Rectal smooth muscle tissue (tissue), 1 donor: ENCODE measurements around the gene ZBTB44.
"Not testable (repeated sequence)": the region's sequence is repeated elsewhere in the genome, so short reads cannot be mapped to it uniquely, and the experiment has no call there.

Experiments
- H3K27ac ChIP-seq: one replicate; pipeline ENCODE4 v1.7.0; 2013; ENCODE audit warnings: low read depth, low read length, inconsistent platforms
- H3K27me3 ChIP-seq: one replicate; pipeline ENCODE4 v1.7.0; 2013; ENCODE audit warnings: low read length; ENCODE audit not compliant: control insufficient read depth, insufficient read depth
- H3K36me3 ChIP-seq: one replicate; pipeline ENCODE4 v1.7.0; 2013; ENCODE audit warnings: low read length; ENCODE audit not compliant: control insufficient read depth, insufficient read depth
- H3K4me1 ChIP-seq: one replicate; pipeline ENCODE4 v1.7.0; 2013; ENCODE audit warnings: low read length; ENCODE audit not compliant: control insufficient read depth, insufficient read depth
- H3K4me3 ChIP-seq: one replicate; pipeline ENCODE4 v1.7.0; 2013; ENCODE audit warnings: low read length
- H3K9ac ChIP-seq: one replicate; pipeline ENCODE4 v1.7.0; 2013; ENCODE audit warnings: low read length

ZBTB44 gene

GRCh38 chr11:130304651-130305050 lies 10.1 kb downstream of the ZBTB44 start:
- Histone ChIP-seq H3K27ac (no peak overlapping the region), H3K4me3 (no peak overlapping the region), H3K4me1 (peaks cover 3% of the 10 kb centered on the region), H3K36me3 (no peaks in the 10 kb centered on the region), H3K27me3 (no peaks in the 10 kb centered on the region), H3K9ac (no peak overlapping the region)

- H3K27me3 ChIP-seq: no peaks in the 10 kb centered on the region
Measured at GRCh38 chr11:130301002-130301401, 13.7 kb downstream of the ZBTB44 start.

GRCh38 chr11:130300567-130300966 lies 14.2 kb downstream of the ZBTB44 start:
- no peak overlapping the region for H3K27ac ChIP-seq
- H3K9ac ChIP-seq: no peak overlapping the region

More at GRCh38 chr11:130301002-130301401, 13.7 kb downstream of the ZBTB44 start:
- no peaks in the 10 kb centered on the region for H3K36me3 ChIP-seq
- peaks cover 3% of the 10 kb centered on the region for H3K4me1 ChIP-seq
- H3K9ac ChIP-seq: no peak overlapping the region
- H3K4me3 ChIP-seq: no peak overlapping the region
- no peak overlapping the region for H3K27ac ChIP-seq

DNA sequence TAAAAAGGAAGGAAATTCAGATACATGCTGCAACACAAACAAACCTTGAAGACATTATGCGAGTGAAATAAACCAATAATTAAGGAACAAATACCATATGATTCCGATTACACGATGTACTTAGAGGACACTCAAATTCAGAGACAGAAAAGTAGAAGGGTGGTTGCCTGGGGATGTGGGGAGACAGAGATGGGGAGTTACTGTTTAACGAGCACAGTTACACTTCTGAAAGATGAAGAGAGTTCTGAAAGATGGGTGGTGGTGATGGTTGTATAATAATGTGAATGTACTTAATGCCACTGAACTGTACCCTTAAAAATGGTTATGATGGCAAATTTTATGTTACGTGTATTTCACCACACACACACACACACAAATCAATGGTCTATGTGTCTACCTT lies 14.7 kb downstream of the ZBTB44 start:
- Histone ChIP-seq H3K27ac (no peak overlapping the region), H3K36me3 (no peaks in the 10 kb centered on the region), H3K4me1 (peaks cover 3% of the 10 kb centered on the region), H3K27me3 (no peaks in the 10 kb centered on the region), H3K4me3 (no peak overlapping the region), H3K9ac (no peak overlapping the region)

More at GRCh38 chr11:130300567-130300966, 14.2 kb downstream of the ZBTB44 start:
- H3K4me3 ChIP-seq: no peak overlapping the region
- H3K4me1 ChIP-seq: peaks cover 3% of the 10 kb centered on the region
- no peaks in the 10 kb centered on the region for H3K27me3 ChIP-seq
- no peaks in the 10 kb centered on the region for H3K36me3 ChIP-seq

DNA sequence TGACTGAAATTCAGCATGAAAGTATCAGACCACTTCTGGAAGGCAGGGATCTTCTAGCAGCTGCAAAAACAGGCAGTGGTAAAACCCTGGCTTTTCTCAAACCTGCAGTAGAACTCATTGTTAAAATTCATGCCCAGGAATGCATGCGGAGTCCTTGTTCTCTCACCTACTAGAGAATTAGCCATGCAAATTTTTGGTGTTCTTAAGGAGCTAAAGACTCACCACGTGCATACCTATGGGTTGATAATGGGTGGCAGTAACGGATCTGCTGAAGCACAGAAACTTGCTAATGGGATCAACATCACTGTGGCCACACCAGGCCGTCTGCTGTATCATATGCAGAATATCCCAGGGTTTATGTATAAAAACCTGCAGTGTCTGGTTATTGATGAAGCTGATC lies 19.1 kb downstream of the ZBTB44 start:
- Histone ChIP-seq H3K9ac (no peak overlapping the region), H3K27me3 (no peaks in the 10 kb centered on the region), H3K27ac (no peak overlapping the region), H3K4me3 (no peak overlapping the region), H3K4me1 (no peaks in the 10 kb centered on the region), H3K36me3 (no peaks in the 10 kb centered on the region)

DNA sequence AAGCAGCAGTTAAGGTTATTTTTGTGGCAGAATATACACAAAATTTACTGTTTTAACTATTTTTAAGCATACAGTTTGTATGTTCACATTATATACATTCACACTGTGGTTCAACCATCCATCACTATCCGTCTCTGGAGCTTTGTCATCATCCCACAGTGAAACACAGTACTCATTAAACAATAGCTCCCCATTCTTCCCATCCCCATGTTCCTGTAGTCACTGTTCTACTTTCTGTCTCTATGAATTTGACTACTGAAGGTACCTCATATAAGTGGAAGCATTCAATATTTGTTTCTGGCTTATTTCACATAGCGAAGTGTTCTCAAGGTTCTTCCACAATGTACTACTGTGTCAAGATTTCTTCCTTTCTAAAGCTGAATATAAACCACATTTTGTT lies 32.6 kb downstream of the ZBTB44 start:
- no peak overlapping the region for H3K27ac ChIP-seq
- no peak overlapping the region for H3K9ac ChIP-seq
- no peaks in the 10 kb centered on the region for H3K36me3 ChIP-seq
- no peaks in the 10 kb centered on the region for H3K27me3 ChIP-seq
- no peak overlapping the region for H3K4me3 ChIP-seq
- no peaks in the 10 kb centered on the region for H3K4me1 ChIP-seq

DNA sequence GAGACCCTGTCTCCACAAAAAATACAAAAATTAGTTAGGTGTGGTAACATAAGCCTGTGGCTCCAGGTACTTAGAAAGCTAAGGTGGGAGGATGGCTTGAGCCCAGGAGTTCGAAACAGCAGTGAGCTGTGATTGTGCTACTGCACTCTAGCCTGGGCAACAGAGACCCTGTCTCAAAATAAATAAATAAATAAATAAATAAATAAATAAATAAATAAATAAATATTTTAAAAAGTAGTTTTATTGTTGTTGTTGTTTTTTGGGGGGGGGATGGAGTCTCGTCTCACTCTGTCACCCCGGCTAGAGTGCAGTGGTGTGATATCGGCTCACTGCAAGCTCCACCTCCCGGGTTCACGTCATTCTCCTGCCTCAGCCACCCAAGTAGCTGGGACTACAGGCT lies 33.4 kb downstream of the ZBTB44 start:
- H3K36me3 ChIP-seq, H3K4me1 ChIP-seq, H3K27ac ChIP-seq, H3K4me3 ChIP-seq, H3K9ac ChIP-seq, H3K27me3 ChIP-seq: not testable (repeated sequence)

DNA sequence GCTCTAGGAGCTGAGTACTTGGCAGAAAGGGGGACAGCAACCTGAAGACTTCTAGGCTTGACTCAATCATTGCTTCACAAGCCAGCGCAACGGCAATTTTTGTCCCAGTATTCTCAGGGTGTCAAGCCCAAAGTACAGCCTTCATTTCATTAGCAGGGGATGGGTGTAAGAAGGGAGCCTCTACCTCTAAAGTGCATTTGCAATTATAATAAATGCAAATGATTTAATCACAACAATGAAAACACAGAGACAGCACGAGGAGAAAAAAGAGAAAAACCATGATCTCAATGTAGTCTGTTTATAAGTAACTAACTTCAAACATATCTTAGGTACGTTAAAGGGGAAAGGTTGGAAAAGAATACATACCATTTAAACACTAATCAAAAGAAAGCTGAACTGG lies 34.7 kb downstream of the ZBTB44 start:
- Histone ChIP-seq H3K27me3 (no peaks in the 10 kb centered on the region), H3K36me3 (no peaks in the 10 kb centered on the region), H3K27ac (no peak overlapping the region), H3K4me1 (no peaks in the 10 kb centered on the region), H3K4me3 (no peak overlapping the region), H3K9ac (no peak overlapping the region)

GRCh38 chr11:130278745-130279144 lies 36.0 kb downstream of the ZBTB44 start:
- Histone ChIP-seq H3K9ac (no peak overlapping the region), H3K27me3 (no peaks in the 10 kb centered on the region), H3K27ac (no peak overlapping the region), H3K4me1 (no peaks in the 10 kb centered on the region), H3K36me3 (no peaks in the 10 kb centered on the region), H3K4me3 (no peak overlapping the region)

DNA sequence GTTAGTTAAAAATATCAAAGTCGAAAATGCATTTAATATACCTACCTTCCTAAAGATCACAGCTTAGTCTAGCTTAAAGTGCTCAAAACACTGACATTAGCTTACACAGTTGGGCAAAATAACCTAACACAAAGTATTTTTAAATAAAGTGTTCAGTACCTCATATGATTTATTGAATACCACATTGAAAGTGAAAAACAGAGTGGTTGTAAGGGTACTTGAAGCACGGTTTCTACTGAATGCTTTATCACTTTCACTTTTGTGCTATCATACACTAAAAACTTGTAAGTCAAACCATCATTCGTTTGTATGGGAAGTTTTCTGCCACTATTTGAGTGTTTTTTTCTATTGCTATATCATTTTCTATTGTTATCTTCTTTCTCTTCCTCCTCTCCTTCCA lies 36.6 kb downstream of the ZBTB44 start:
- no peak overlapping the region for H3K27ac ChIP-seq
- H3K27me3 ChIP-seq: no peaks in the 10 kb centered on the region
- H3K4me3 ChIP-seq: no peak overlapping the region
- no peaks in the 10 kb centered on the region for H3K36me3 ChIP-seq
- H3K4me1 ChIP-seq: no peaks in the 10 kb centered on the region
- H3K9ac ChIP-seq: no peak overlapping the region

DNA sequence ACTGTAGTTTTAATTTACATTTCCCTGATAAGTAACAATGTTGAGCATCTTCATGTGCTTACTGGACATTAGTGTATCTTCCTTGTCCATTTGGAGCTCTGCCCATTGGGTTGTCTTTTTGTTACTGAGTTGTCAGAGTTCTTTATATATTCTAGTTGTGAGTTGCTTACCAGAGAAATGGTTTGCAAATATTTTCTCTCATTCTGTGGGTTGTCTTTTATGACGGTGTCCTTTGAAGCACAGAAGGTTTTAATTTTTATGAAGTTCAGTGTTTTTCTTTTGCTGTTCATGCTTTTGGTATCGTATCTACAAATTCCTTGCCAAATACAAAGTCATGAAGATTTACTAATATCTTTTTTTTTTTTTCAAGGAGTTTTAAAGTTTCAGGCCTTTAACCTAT lies 42.4 kb downstream of the ZBTB44 start:
- Histone ChIP-seq H3K27ac (no peak overlapping the region), H3K36me3 (no peaks in the 10 kb centered on the region), H3K27me3 (no peaks in the 10 kb centered on the region), H3K9ac (no peak overlapping the region), H3K4me3 (no peak overlapping the region), H3K4me1 (no peaks in the 10 kb centered on the region)

- H3K4me3 ChIP-seq: no peak overlapping the region
- H3K27me3 ChIP-seq: no peaks in the 10 kb centered on the region
- no peak overlapping the region for H3K9ac ChIP-seq
- H3K27ac ChIP-seq: no peak overlapping the region
- no peaks in the 10 kb centered on the region for H3K36me3 ChIP-seq
- no peaks in the 10 kb centered on the region for H3K4me1 ChIP-seq
Measured at GRCh38 chr11:130269326-130269943, 45.3 kb downstream of the ZBTB44 start.

- H3K9ac ChIP-seq: no peak overlapping the region
- H3K27me3 ChIP-seq: no peaks in the 10 kb centered on the region
- H3K36me3 ChIP-seq: peaks cover 3% of the 10 kb centered on the region
- no peaks in the 10 kb centered on the region for H3K4me1 ChIP-seq
- H3K27ac ChIP-seq: no peak overlapping the region
- H3K4me3 ChIP-seq: no peak overlapping the region
Measured at GRCh38 chr11:130263351-130263750, 51.4 kb downstream of the ZBTB44 start.
